ENCODE results near the gene UPF1.

GRCh38 chr19:18895824-18896341, 64.1 kb downstream of the UPF1 start, which contains the start of gene CERS1:
- no peak for TF ChIP-seq CTCF (conservative IDR thresholded peaks at IDR 0.05; ENCODE audit: low read length)
- TF ChIP-seq EZH2phosphoT487 (IDR thresholded peaks at IDR 0.05; ENCODE audit: borderline replicate concordance, low read depth, low read length) = no peak

Data from OCI-LY7 (cell line).